Ecto neural progenitor cell (in vitro differentiated cells): Measurements from ENCODE around the gene ZC3H11A.

Source experiments
- DNase-seq: peaks from one replicate; pipeline ENCODE4 v3.0.0-alpha.2; 2018; ENCODE audit warnings: low spot score

ZC3H11A gene

GRCh38 chr1:203842559-203842876 is 47.1 kb downstream of the ZC3H11A start:
- no peak for DNase-seq

GRCh38 chr1:203843435-203843834 is 48.0 kb downstream of the ZC3H11A start:
- no peak for DNase-seq
